ENCODE measurements around the gene ZNF335. TPM values are rescaled to one million over a fixed set of nuclear protein-coding genes. Genes with fewer than 3 reads are reported as not detected.

The ZNF335 gene
- total and polyA plus RNA-seq, 2 of the 13 experiments (the other 11 are each of a cell fraction or from before 2014, with no cell fraction given): 9.7 to 13.7 TPM

DNA sequence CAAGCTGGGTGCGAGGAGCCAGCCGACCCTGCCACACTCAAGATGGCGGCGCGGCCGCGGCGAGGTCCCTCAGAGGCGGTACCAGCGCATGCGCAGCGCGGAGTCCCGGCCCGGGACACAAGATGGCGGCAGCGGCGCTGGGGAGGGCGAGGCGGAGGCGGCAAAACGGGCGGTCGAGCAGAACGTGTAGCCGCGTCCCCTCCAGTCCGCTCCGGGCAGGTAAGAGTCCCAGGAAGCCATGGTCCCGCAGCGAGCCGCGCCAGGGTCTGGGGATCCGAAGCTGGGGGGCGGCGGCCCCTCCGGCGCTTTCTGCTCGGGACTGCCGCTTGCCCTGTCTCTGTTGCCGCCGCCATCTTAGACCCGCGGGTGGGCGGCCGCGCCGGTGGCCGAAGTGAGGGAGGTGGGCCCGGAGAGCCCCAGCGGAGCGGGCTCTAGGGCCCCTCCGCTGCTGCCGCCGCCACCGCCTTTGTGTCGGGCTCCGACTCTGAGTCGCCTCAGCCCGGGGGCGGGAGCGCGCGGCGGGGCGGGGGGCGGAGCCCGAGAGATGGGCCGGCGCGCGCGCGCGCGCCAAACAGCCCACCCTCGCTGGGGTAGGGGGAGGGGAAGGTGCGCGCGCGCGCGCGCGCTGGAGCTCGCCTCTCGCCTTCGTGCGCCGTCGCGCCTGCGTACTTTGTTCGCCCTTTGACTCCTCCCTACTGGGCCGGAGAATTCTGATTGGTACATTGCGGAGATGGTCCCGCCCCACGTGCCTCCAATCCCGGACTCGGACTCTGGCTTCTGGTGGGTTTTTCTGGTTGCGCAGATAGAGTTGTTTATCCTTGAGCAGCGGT lies 37.2 kb downstream of the ZNF335 start, which contains the start of gene PCIF1 (continued):
- TF ChIP-seq, protein P1, sequence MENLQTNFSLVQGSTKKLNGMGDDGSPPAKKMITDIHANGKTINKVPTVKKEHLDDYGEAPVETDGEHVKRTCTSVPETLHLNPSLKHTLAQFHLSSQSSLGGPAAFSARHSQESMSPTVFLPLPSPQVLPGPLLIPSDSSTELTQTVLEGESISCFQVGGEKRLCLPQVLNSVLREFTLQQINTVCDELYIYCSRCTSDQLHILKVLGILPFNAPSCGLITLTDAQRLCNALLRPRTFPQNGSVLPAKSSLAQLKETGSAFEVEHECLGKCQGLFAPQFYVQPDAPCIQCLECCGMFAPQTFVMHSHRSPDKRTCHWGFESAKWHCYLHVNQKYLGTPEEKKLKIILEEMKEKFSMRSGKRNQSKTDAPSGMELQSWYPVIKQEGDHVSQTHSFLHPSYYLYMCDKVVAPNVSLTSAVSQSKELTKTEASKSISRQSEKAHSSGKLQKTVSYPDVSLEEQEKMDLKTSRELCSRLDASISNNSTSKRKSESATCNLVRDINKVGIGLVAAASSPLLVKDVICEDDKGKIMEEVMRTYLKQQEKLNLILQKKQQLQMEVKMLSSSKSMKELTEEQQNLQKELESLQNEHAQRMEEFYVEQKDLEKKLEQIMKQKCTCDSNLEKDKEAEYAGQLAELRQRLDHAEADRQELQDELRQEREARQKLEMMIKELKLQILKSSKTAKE (CRISPR knock-in tag; IDR thresholded peaks at IDR 0.05; ENCODE audit: borderline replicate concordance): peak; percentile 73; the same call in 1 of the 2 replicates
- peak; percentile 83; the same call in 1 of the 2 replicates for TF ChIP-seq ZFYVE20 (CRISPR knock-in tag; IDR thresholded peaks at IDR 0.05; ENCODE audit: borderline replicate concordance, low read depth)
- TF ChIP-seq, protein P2, sequence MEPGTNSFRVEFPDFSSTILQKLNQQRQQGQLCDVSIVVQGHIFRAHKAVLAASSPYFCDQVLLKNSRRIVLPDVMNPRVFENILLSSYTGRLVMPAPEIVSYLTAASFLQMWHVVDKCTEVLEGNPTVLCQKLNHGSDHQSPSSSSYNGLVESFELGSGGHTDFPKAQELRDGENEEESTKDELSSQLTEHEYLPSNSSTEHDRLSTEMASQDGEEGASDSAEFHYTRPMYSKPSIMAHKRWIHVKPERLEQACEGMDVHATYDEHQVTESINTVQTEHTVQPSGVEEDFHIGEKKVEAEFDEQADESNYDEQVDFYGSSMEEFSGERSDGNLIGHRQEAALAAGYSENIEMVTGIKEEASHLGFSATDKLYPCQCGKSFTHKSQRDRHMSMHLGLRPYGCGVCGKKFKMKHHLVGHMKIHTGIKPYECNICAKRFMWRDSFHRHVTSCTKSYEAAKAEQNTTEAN (CRISPR knock-in tag; conservative IDR thresholded peaks at IDR 0.05): no peak; the same call in 1 of the 2 replicates
- TF ChIP-seq ATF7-NPFF (CRISPR knock-in tag; IDR thresholded peaks at IDR 0.05; ENCODE audit: low read depth): peak; percentile 93
- peak; percentile 100 for TF ChIP-seq TAF1 (CRISPR knock-in tag; IDR thresholded peaks at IDR 0.05)
- TF ChIP-seq, protein P3, sequence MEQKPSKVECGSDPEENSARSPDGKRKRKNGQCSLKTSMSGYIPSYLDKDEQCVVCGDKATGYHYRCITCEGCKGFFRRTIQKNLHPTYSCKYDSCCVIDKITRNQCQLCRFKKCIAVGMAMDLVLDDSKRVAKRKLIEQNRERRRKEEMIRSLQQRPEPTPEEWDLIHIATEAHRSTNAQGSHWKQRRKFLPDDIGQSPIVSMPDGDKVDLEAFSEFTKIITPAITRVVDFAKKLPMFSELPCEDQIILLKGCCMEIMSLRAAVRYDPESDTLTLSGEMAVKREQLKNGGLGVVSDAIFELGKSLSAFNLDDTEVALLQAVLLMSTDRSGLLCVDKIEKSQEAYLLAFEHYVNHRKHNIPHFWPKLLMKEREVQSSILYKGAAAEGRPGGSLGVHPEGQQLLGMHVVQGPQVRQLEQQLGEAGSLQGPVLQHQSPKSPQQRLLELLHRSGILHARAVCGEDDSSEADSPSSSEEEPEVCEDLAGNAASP (CRISPR knock-in tag; IDR thresholded peaks at IDR 0.05; ENCODE audit: borderline replicate concordance): peak; percentile 78
- TF ChIP-seq GABPB1 (CRISPR knock-in tag; IDR thresholded peaks at IDR 0.05): peak; percentile 96
- TF ChIP-seq SUZ12 (IDR thresholded peaks at IDR 0.05; ENCODE audit: low read depth, low read length): no peak
- peak; percentile 97; the same call in 1 of the 2 replicates for TF ChIP-seq ZNF274 (CRISPR knock-in tag; IDR thresholded peaks at IDR 0.05)
- TF ChIP-seq ZNF790 (CRISPR knock-in tag; IDR thresholded peaks at IDR 0.05; ENCODE audit: borderline replicate concordance): peak; percentile 96; the same call in 1 of the 2 replicates
- TF ChIP-seq, protein P4, sequence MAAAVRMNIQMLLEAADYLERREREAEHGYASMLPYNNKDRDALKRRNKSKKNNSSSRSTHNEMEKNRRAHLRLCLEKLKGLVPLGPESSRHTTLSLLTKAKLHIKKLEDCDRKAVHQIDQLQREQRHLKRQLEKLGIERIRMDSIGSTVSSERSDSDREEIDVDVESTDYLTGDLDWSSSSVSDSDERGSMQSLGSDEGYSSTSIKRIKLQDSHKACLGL (CRISPR knock-in tag; IDR thresholded peaks at IDR 0.05): peak; percentile 86
- TF ChIP-seq ZNF558 (CRISPR knock-in tag; IDR thresholded peaks at IDR 0.05; ENCODE audit: borderline replicate concordance): 0 out of 2 replicates have a peak, but pooled peaks have one; percentile 22
- TF ChIP-seq RBM39 (IDR thresholded peaks at IDR 0.05; ENCODE audit: low read depth, low read length, poor library complexity, severe bottlenecking): peak; percentile 89
- TF ChIP-seq, protein P5, sequence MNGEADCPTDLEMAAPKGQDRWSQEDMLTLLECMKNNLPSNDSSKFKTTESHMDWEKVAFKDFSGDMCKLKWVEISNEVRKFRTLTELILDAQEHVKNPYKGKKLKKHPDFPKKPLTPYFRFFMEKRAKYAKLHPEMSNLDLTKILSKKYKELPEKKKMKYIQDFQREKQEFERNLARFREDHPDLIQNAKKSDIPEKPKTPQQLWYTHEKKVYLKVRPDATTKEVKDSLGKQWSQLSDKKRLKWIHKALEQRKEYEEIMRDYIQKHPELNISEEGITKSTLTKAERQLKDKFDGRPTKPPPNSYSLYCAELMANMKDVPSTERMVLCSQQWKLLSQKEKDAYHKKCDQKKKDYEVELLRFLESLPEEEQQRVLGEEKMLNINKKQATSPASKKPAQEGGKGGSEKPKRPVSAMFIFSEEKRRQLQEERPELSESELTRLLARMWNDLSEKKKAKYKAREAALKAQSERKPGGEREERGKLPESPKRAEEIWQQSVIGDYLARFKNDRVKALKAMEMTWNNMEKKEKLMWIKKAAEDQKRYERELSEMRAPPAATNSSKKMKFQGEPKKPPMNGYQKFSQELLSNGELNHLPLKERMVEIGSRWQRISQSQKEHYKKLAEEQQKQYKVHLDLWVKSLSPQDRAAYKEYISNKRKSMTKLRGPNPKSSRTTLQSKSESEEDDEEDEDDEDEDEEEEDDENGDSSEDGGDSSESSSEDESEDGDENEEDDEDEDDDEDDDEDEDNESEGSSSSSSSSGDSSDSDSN (CRISPR knock-in tag; IDR thresholded peaks at IDR 0.05): peak; percentile 98
- TF ChIP-seq ZNF468 (CRISPR knock-in tag; IDR thresholded peaks at IDR 0.05): no peak
- no peak for TF ChIP-seq RNF2 (conservative IDR thresholded peaks at IDR 0.05; ENCODE audit: low read depth)
- TF ChIP-seq SMARCC2 (IDR thresholded peaks at IDR 0.05): no peak
- no peak for TF ChIP-seq ZNF292 (CRISPR knock-in tag; IDR thresholded peaks at IDR 0.05; ENCODE audit: borderline replicate concordance, low read depth)
- TF ChIP-seq SNAPC2 (CRISPR knock-in tag; IDR thresholded peaks at IDR 0.05): 0 out of 2 replicates have a peak, but pooled peaks have one; percentile 74
- TF ChIP-seq MIER3 (CRISPR knock-in tag; IDR thresholded peaks at IDR 0.05; ENCODE audit: borderline replicate concordance): peak; percentile 93; the same call in 1 of the 2 replicates

Measured in HepG2 (cell line).